Brain microvascular endothelial cell (primary cell): ENCODE measurements around the gene MMP24.
"Not testable (repeated sequence)": the region's sequence is repeated elsewhere in the genome, so short reads cannot be mapped to it uniquely, and the experiment has no call there.

Source experiments
- DNase-seq: peaks from one replicate; pipeline ENCODE4 v3.0.0-alpha.2; 2020
- H3K27ac ChIP-seq: fragments of 250-450 bp; sonication (Bioruptor Pico); 2 replicates; pipeline ENCODE4 v1.5.1; 2020; ENCODE audit warnings: mild to moderate bottlenecking, moderate library complexity
- H3K27me3 ChIP-seq: fragments of 250-450 bp; sonication (Bioruptor Pico); replicated peaks from 2 replicates; pipeline ENCODE4 v1.5.1; 2020; ENCODE audit warnings: mild to moderate bottlenecking
- H3K36me3 ChIP-seq: fragments of 250-450 bp; sonication (Bioruptor Pico); replicated peaks from 2 replicates; pipeline ENCODE4 v1.5.1; 2020; ENCODE audit warnings: mild to moderate bottlenecking
- H3K4me3 ChIP-seq: 2 replicates; pipeline ENCODE4 v1.5.1; 2011; ENCODE audit warnings: low read depth, mild to moderate bottlenecking, control low read depth, low read length, moderate library complexity
- CTCF ChIP-seq: IDR thresholded peaks from 2 replicates; pipeline ENCODE4 v1.5.1; 2011; ENCODE audit warnings: low read depth, mild to moderate bottlenecking, moderate library complexity, low read length, control low read depth, inconsistent platforms; ENCODE audit errors: missing control alignments
- in situ Hi-C: cut with HindIII; loops from 2 replicates; pipeline ENCODE4 v1.10.0; 2017; ENCODE audit warnings: low sequenced_read_pairs, low pct_ligation_motif_present

MMP24 gene

GRCh38 chr20:35190556-35190955 lies 35.9 kb upstream of the MMP24 start:
- H3K27ac ChIP-seq = no peak overlapping the region
- DNase-seq = no peak
- no peak overlapping the region for H3K4me3 ChIP-seq
- H3K27me3 ChIP-seq = no peaks in the 10 kb centered on the region
- TF ChIP-seq CTCF = no peak
- H3K36me3 ChIP-seq = no peaks in the 10 kb centered on the region
- in situ Hi-C loops = no loop called here

DNA sequence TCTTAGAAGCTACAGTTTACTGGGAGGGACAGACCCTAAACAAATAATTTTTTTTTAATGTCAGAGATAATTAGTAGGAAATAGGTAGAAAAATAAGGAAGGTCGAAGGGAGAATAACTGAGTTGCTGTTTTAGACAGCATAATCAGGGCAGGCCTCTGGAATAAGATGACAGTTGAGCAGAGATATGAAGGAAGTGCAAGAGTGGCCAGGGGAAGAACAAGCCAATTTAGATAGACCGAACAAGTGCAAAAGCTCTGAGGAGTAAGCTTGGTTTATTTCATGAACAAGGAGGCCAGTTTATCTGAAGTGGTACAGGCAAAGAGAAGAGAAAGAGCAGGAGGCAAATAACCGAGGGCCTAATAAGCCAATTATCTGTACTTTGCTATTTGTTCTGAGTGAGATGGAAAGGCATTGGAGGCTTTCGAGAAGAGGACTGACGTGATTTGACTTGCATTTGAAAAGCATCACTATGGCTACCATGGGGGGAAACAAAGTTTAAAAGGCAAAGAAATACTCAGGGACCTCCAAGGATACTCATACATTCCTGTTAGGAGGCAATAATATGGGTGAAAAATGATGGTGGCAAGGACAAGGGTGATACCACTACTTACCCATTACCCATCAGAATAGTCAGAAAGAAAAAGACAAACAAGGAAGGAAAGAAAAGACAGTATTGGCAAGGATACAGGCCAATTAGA lies 34.9 kb upstream of the MMP24 start:
- Histone ChIP-seq H3K36me3 (no peaks in the 10 kb centered on the region), H3K27me3 (no peaks in the 10 kb centered on the region), H3K27ac (no peak overlapping the region), H3K4me3 (no peak overlapping the region)
- DNase-seq = no peak
- no peak for TF ChIP-seq CTCF
- in situ Hi-C loops = no loop called here

- H3K27ac ChIP-seq = no peak overlapping the region
- no peaks in the 10 kb centered on the region for H3K36me3 ChIP-seq
- TF ChIP-seq CTCF = no peak
- DNase-seq = no peak
- in situ Hi-C loops = no loop called here
- H3K4me3 ChIP-seq = no peak overlapping the region
- H3K27me3 ChIP-seq = no peaks in the 10 kb centered on the region
Measured at GRCh38 chr20:35192118-35192872, 34.2 kb upstream of the MMP24 start.

DNA sequence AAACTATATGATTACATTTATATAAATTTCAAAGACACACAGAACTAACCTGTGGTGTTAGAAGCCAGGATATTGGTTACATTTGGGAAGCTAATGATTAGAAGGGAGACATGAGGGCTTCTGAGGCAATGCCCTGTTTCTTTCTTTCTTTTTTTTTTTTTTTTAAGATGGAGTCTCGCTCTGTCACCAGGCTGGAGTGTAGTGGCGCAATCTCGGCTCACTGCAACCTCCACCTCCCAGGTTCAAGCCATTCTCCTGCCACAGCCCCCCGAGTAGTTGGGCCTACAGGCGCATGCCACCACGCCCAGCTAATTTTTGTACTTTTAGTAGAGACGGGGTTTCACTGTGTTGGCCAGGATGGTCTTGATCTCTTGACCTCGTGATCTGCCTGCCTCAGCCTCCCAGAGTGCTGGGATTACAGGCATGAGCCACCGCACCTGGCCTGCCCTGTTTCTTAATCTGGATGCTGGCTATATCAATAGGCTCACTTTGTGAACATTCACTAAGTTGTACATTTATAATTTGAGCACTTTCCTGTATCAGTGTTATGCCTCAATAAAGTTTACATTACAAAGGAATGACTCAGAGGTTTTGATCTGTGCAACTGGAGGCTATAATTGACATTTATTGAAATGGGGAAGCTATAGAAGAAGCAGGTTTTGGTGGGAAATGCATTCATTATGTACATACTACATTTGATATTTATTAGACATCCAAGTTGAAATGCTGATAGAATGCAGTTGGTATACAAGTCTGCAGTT lies 33.3 kb upstream of the MMP24 start:
- in situ Hi-C loops, H3K27me3 ChIP-seq, DNase-seq, H3K36me3 ChIP-seq, H3K27ac ChIP-seq, H3K4me3 ChIP-seq: not testable (repeated sequence)

- no peaks in the 10 kb centered on the region for H3K27me3 ChIP-seq
- no peak overlapping the region for H3K27ac ChIP-seq
- no peak for TF ChIP-seq CTCF
- no peaks in the 10 kb centered on the region for H3K36me3 ChIP-seq
- no peak for DNase-seq
- no peak overlapping the region for H3K4me3 ChIP-seq
- in situ Hi-C loops = no loop called here
Measured at GRCh38 chr20:35196313-35196712, 30.2 kb upstream of the MMP24 start.

GRCh38 chr20:35199740-35200139 lies 26.8 kb upstream of the MMP24 start:
- no peak overlapping the region for H3K27ac ChIP-seq
- H3K36me3 ChIP-seq = no peaks in the 10 kb centered on the region
- H3K27me3 ChIP-seq = no peaks in the 10 kb centered on the region
- no peak overlapping the region for H3K4me3 ChIP-seq
- DNase-seq = no peak
- in situ Hi-C loops = no loop called here
- no peak for TF ChIP-seq CTCF
